Measurements from ENCODE around the gene MEGF9.

- TF ChIP-seq CTCF (IDR thresholded peaks at IDR 0.05; ENCODE audit: poor library complexity) (no peak), EZH2 (IDR thresholded peaks at IDR 0.05; ENCODE audit: borderline replicate concordance) (no peak)
Measured at GRCh38 chr9:120714088-120714845, at the start of gene MEGF9.
